Measurements from ENCODE around the gene SUN2.

The SUN2 gene

DNA sequence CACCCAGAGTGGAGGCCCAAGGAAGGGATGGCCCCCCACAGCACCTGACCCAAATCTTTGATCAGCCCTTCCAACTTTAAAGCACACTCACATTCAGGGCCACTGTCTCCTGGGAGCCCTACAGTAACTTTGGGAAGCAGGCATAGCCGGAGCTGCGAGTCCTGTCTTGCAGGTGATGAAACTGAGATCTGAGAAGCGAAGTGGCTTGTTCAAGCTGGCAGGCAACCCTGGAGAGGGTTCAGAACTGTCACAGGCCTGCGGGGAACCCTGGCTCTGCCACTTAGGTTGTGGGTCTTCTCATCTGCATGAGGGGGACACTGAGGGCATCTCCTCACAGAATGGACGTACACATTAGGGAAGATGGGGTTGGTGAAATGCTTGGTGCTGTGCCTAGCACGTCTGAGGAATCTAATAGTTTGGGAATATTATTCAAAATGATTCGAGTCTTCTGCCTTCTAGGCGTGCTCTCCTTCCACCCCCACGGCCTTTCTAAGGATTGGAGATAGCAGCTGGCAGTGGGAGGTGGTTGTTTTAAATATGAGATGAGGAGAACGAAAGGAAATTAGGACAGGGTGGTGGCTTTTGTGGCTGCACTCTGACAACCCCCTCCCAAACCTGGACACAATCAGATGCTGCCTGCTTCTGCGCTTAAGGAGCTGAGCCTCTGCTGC is 18.8 kb upstream of the SUN2 start:
- no peaks in the 10 kb centered on the region for H3K4me1 ChIP-seq (ENCODE audit: control insufficient read depth, insufficient read depth, low read length)
- H3K4me3 ChIP-seq (ENCODE audit: low read depth, low read length) = no peak overlapping the region
- no peaks in the 10 kb centered on the region for H3K27me3 ChIP-seq (ENCODE audit: control insufficient read depth, insufficient read depth, low read length)
- H3K9ac ChIP-seq (ENCODE audit: low read depth, low read length) = no peak overlapping the region
- H3K9me3 ChIP-seq (ENCODE audit: control insufficient read depth, insufficient read depth, low read length) = no peaks in the 10 kb centered on the region
- H3K36me3 ChIP-seq (ENCODE audit: control insufficient read depth, insufficient read depth, low read length) = no peaks in the 10 kb centered on the region

DNA sequence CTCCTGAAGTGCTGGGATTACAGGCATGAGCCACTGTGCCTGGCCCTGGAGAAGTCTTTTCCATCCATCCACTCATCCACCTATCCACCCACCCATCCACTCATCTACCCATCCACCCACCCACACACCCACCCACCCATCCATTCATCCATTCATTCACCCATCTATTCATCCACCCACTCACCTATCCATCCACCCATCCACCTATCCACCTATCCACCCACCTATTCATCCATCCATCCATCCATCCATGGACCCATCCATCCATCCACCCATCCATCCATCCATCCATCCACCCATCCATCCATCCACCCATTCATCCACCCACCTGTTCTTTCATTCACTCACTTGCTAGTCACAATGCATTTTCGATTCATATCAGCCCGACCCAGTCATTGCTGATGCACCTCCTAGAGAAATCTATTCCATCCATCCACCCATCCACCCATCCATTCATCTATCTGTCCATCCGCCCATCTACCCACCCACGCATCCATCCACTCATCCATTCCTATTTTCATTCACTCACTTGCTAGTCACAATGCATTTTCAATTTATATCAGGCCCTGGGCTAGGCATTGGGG is 17.7 kb upstream of the SUN2 start:
- H3K9ac ChIP-seq (ENCODE audit: low read depth, low read length) = no peak overlapping the region
- no peaks in the 10 kb centered on the region for H3K4me1 ChIP-seq (ENCODE audit: control insufficient read depth, insufficient read depth, low read length)
- no peaks in the 10 kb centered on the region for H3K9me3 ChIP-seq (ENCODE audit: control insufficient read depth, insufficient read depth, low read length)
- no peak overlapping the region for H3K4me3 ChIP-seq (ENCODE audit: low read depth, low read length)
- no peaks in the 10 kb centered on the region for H3K36me3 ChIP-seq (ENCODE audit: control insufficient read depth, insufficient read depth, low read length)
- no peaks in the 10 kb centered on the region for H3K27me3 ChIP-seq (ENCODE audit: control insufficient read depth, insufficient read depth, low read length)

DNA sequence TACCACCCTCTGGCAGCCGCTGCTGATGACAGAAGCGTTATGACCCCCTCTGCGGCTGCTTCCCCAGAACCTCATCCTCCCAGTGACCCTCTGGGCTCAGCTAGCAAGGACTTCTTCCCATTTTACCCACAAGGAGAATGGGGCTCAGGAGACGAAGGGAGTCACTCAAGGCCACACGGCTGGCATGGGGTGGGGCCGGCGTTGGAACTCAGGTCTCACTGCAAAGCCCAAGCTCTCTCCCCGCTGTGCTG is 16.8 kb upstream of the SUN2 start:
- Histone ChIP-seq H3K4me1 (ENCODE audit: control insufficient read depth, insufficient read depth, low read length) (no peaks in the 10 kb centered on the region), H3K36me3 (ENCODE audit: control insufficient read depth, insufficient read depth, low read length) (no peaks in the 10 kb centered on the region), H3K4me3 (ENCODE audit: low read depth, low read length) (no peak overlapping the region), H3K27me3 (ENCODE audit: control insufficient read depth, insufficient read depth, low read length) (no peaks in the 10 kb centered on the region), H3K9me3 (ENCODE audit: control insufficient read depth, insufficient read depth, low read length) (no peaks in the 10 kb centered on the region), H3K9ac (ENCODE audit: low read depth, low read length) (no peak overlapping the region)

DNA sequence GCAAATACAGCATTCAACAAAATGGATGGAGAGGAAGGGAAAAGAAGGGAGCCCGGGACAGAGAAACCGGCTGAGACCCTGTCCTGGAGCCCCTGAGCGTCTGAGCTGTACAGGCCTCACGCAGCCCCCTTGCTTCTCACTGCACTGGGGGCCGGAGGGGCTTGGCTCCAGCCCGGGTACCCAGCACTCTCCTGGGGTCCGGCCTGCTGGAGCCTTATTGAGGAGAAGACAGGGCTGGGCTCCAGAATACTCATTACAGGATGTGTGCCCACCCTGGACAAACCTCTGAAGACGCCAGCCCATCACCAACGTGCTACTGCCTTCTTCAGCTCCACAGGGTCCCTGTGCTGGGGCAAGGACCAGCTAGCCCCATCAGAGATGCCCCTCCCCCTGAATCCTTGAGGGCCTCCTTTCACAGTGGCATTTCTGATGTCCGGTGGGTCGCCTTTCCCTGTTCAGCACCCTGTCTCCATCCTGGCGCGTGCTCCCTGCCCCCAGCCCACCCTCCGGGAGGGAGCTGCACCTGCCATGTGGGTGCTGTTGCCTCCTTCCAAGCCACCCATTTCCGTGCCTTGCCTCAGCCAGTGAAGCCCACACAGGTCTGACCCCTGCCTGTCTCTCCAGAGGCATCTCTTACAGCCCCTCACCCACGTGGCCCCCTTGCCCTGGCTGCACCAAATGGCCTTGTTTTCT is 14.6 kb upstream of the SUN2 start:
- Histone ChIP-seq H3K9ac (ENCODE audit: low read depth, low read length) (no peak overlapping the region), H3K9me3 (ENCODE audit: control insufficient read depth, insufficient read depth, low read length) (no peaks in the 10 kb centered on the region), H3K4me1 (ENCODE audit: control insufficient read depth, insufficient read depth, low read length) (no peaks in the 10 kb centered on the region), H3K27me3 (ENCODE audit: control insufficient read depth, insufficient read depth, low read length) (no peaks in the 10 kb centered on the region), H3K4me3 (ENCODE audit: low read depth, low read length) (no peak overlapping the region), H3K36me3 (ENCODE audit: control insufficient read depth, insufficient read depth, low read length) (no peaks in the 10 kb centered on the region)

DNA sequence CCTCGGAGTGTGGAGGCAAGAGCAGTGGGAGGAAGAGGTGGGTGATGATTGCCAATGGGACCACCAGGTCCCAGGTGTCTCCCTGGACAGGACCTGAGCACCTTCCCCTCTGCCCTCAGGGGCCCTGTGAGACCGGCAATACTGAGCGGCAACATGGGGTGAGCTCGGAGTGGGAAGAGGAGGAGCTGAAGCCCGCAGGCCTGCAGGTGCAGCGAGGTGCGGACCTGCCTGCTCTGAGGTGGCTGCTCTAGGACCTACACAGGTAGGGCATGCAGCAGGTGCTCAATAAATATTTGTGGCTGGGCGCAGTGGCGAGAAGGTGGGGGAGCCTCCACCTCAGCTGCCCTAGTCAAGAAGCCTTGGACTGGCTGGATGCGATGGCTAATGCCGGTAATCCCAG is 12.2 kb upstream of the SUN2 start:
- Histone ChIP-seq H3K9ac (ENCODE audit: low read depth, low read length) (no peak overlapping the region), H3K27me3 (ENCODE audit: control insufficient read depth, insufficient read depth, low read length) (no peaks in the 10 kb centered on the region), H3K4me3 (ENCODE audit: low read depth, low read length) (no peak overlapping the region)

DNA sequence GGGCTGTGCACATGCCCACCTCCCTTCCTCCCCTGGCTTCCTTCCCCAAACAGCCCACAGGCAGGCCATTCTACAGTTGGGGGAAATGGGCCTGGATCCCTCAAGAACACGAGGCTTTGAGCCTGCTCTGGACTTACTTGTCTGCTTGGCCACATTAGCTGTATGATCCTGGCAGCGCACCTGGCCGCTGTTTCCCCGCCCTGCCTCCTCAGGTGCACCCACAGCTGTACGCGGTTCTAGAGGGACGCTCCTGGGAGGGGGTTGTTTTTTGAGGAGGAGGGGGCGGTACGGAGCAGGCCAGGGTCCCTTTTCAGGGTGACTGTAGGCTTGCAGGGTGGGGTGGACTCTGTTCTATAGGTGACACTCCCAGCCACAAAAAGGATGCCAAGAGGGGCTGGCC is 11.5 kb upstream of the SUN2 start:
- no peaks in the 10 kb centered on the region for H3K36me3 ChIP-seq (ENCODE audit: control insufficient read depth, insufficient read depth, low read length)
- no peak overlapping the region for H3K9ac ChIP-seq (ENCODE audit: low read depth, low read length)
- no peaks in the 10 kb centered on the region for H3K9me3 ChIP-seq (ENCODE audit: control insufficient read depth, insufficient read depth, low read length)
- no peaks in the 10 kb centered on the region for H3K27me3 ChIP-seq (ENCODE audit: control insufficient read depth, insufficient read depth, low read length)
- no peak overlapping the region for H3K4me3 ChIP-seq (ENCODE audit: low read depth, low read length)
- H3K4me1 ChIP-seq (ENCODE audit: control insufficient read depth, insufficient read depth, low read length) = no peaks in the 10 kb centered on the region

More for the DNA sequence above, 12.2 kb upstream of the SUN2 start:
- no peaks in the 10 kb centered on the region for H3K4me1 ChIP-seq (ENCODE audit: control insufficient read depth, insufficient read depth, low read length)
- H3K36me3 ChIP-seq (ENCODE audit: control insufficient read depth, insufficient read depth, low read length) = no peaks in the 10 kb centered on the region
- H3K9me3 ChIP-seq (ENCODE audit: control insufficient read depth, insufficient read depth, low read length) = no peaks in the 10 kb centered on the region

DNA sequence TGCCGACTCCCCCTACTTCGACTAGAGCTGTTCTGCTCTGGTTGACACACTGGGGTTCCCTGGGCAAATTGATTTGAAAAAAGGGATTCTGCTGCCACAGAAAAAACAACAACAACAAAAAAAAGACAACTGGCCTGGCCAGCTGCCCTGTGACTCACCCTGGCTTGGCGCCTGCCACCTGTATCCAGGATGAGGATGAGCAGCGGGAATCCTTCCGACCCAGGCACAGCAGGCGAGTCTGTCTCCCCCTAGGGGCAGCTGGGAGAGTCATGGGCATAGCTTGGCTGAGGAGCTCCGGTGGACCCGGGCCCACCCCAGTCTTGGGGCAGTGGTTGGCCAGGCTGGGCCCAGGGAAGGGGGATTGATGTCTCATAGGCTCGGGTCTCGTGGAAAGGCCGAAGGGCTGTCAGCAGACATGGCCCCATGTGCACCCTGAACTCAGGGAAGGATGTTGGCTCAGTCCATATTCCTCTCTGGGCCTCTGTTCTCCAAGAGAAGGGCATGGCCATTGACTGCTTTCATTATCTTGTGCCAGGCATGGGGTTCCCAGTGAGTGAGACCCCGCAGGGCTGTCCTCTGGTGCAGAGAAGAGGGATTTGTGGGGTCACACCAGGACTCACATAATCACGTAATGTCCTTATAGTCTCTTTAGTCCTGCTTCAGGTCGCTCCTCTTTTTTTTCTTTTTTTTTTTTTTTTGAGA is 10.4 kb upstream of the SUN2 start:
- no peak overlapping the region for H3K9ac ChIP-seq (ENCODE audit: low read depth, low read length)
- no peaks in the 10 kb centered on the region for H3K4me1 ChIP-seq (ENCODE audit: control insufficient read depth, insufficient read depth, low read length)
- H3K27me3 ChIP-seq (ENCODE audit: control insufficient read depth, insufficient read depth, low read length) = no peaks in the 10 kb centered on the region
- H3K9me3 ChIP-seq (ENCODE audit: control insufficient read depth, insufficient read depth, low read length) = no peaks in the 10 kb centered on the region
- H3K4me3 ChIP-seq (ENCODE audit: low read depth, low read length) = no peak overlapping the region
- no peaks in the 10 kb centered on the region for H3K36me3 ChIP-seq (ENCODE audit: control insufficient read depth, insufficient read depth, low read length)

DNA sequence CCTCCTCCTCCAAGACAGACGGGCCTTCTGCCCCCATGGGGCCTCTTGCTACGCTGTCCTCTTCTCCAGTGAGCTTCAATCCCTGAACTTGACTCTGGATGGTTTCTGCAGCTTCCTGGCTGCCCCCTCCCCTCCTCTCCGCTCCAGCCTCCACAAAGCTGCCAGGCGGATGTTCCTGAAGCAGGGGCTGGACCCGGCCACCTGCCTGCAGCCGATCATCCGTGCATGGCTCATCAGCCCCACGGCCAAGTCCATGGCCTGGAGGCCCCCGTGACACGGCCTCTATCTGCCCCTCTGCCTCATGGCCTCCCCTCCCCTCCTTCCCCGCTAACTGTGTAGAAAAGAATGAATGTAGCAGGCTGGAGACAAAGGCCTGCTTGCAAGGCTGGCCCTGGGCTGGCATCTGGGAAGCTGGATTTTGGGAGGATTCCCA is 6.8 kb upstream of the SUN2 start:
- no peak overlapping the region for H3K9ac ChIP-seq (ENCODE audit: low read depth, low read length)
- H3K27me3 ChIP-seq (ENCODE audit: control insufficient read depth, insufficient read depth, low read length) = no peaks in the 10 kb centered on the region
- H3K9me3 ChIP-seq (ENCODE audit: control insufficient read depth, insufficient read depth, low read length) = no peaks in the 10 kb centered on the region
- no peaks in the 10 kb centered on the region for H3K36me3 ChIP-seq (ENCODE audit: control insufficient read depth, insufficient read depth, low read length)
- H3K4me1 ChIP-seq (ENCODE audit: control insufficient read depth, insufficient read depth, low read length) = no peaks in the 10 kb centered on the region
- no peak overlapping the region for H3K4me3 ChIP-seq (ENCODE audit: low read depth, low read length)

DNA sequence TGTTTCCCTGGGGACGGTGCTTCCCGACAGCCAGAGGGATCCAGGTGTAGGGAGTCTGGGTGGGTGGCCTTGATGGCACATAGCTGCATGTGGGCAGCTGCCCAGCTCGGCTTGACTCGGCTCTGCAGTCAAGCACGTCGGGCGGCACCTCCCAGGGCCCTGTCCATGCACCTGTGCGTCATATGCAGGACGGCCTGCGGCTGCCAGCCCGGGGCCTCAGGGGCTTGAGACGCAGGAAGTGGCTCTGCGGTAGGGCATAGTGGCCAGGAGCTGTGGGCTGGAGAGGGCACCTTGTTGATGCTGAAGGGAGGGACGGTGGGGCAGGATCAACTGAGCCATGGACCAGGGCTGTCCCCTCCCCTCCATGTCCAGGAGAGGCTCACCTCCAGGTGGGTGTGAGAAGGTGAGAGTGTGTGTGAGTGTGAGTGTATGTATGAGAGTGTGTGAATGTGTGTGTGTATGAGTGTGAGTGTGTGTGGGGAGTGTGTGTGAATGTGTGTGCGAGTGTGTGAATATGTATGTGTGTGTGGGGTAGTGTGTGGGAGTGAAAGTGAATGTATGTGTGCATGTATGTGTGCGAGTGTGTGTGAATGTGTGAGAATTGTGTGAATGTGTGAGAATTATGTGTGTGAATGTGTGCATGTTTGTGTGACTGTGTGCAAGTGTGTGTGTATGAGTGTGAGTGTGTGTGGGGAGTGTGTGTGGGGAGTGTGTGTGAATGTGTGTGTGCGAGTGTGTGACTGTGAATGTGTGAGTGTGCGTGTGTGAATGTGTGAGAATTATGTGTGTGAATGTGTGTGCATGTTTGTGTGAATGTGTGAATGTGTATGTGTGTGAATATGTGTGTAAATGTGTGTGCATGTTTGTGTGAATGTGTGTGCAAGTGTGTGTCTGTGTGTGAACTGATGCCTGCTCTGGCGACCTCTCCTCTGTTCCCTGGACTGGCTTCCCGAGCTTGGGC is 5.7 kb upstream of the SUN2 start:
- Histone ChIP-seq H3K27me3 (ENCODE audit: control insufficient read depth, insufficient read depth, low read length) (peaks cover 5% of the 10 kb centered on the region), H3K36me3 (ENCODE audit: control insufficient read depth, insufficient read depth, low read length) (no peaks in the 10 kb centered on the region), H3K9me3 (ENCODE audit: control insufficient read depth, insufficient read depth, low read length) (no peaks in the 10 kb centered on the region), H3K4me1 (ENCODE audit: control insufficient read depth, insufficient read depth, low read length) (no peaks in the 10 kb centered on the region), H3K9ac (ENCODE audit: low read depth, low read length) (no peak overlapping the region), H3K4me3 (ENCODE audit: low read depth, low read length) (no peak overlapping the region)

DNA sequence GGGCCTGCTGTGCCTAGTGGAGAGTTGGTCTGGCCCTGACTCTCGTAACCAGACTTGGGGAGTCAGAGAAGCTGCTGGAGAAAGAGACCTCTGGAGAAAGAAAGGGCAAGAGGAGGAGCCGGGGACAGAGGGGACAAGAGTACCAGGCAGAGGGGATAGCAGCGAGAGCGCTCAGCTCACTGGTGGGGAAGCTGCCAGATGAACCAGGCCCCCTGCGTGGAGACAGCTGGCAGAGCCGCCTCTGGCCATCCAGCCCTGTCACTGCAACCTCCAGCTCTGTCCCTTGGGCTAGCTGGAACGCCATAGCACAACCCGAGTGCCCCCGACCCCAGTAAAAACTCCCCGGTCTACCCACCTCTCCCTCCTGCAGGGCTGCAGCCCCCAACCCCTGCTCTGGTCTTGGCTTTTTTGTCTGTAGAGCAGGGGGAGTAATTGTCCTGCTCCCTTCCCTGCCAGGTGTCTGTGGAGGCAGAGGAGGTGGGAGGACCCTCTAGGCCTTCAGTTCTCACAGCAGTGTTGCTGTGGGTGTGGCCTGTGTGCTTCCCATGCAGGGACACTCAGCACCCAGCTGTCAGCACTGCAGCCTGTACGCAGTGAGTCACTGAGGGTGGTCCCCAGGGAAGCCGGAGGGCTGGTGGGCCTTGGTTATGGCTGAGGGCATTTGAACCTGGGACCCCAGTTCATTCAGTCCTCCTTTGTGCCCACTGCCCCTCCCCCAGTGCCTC is 4.8 kb upstream of the SUN2 start:
- Histone ChIP-seq H3K4me1 (ENCODE audit: control insufficient read depth, insufficient read depth, low read length) (no peaks in the 10 kb centered on the region), H3K9me3 (ENCODE audit: control insufficient read depth, insufficient read depth, low read length) (no peaks in the 10 kb centered on the region), H3K36me3 (ENCODE audit: control insufficient read depth, insufficient read depth, low read length) (no peaks in the 10 kb centered on the region), H3K27me3 (ENCODE audit: control insufficient read depth, insufficient read depth, low read length) (peaks cover 5% of the 10 kb centered on the region), H3K4me3 (ENCODE audit: low read depth, low read length) (no peak overlapping the region), H3K9ac (ENCODE audit: low read depth, low read length) (no peak overlapping the region)

DNA sequence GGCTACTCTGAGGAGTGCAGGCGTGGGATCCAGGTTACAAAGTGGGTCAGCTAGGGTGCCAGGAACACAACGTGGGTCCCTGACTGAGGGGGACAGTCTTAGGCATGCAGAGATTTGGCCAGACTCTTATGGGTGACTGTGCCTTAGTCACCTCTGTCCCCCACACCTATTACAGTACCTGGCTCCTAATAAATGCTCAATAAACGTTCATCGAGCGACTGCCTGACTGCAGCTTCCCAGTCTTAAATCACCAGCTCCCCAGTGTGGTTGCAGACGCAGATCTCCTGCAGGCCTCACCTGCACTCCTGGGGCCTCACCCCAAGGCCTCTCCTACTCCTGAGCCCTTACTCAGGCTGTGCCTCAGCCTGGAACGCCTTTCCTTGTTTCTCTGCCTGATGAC is 3.2 kb upstream of the SUN2 start:
- Histone ChIP-seq H3K9ac (ENCODE audit: low read depth, low read length) (no peak overlapping the region), H3K4me3 (ENCODE audit: low read depth, low read length) (no peak overlapping the region), H3K27me3 (ENCODE audit: control insufficient read depth, insufficient read depth, low read length) (peaks cover 5% of the 10 kb centered on the region), H3K36me3 (ENCODE audit: control insufficient read depth, insufficient read depth, low read length) (no peaks in the 10 kb centered on the region), H3K4me1 (ENCODE audit: control insufficient read depth, insufficient read depth, low read length) (peaks cover 4% of the 10 kb centered on the region), H3K9me3 (ENCODE audit: control insufficient read depth, insufficient read depth, low read length) (no peaks in the 10 kb centered on the region)

All from iPS-15b (cell line).